ENCODE data around the gene TEDC1.
A peak's percentile ranks its signal among the peaks of the same experiment; 100 is the strongest.

The TEDC1 gene

GRCh38 chr14:105497671-105498429 is 6.8 kb downstream of the TEDC1 start:
- DNase-seq: no peak

DNA sequence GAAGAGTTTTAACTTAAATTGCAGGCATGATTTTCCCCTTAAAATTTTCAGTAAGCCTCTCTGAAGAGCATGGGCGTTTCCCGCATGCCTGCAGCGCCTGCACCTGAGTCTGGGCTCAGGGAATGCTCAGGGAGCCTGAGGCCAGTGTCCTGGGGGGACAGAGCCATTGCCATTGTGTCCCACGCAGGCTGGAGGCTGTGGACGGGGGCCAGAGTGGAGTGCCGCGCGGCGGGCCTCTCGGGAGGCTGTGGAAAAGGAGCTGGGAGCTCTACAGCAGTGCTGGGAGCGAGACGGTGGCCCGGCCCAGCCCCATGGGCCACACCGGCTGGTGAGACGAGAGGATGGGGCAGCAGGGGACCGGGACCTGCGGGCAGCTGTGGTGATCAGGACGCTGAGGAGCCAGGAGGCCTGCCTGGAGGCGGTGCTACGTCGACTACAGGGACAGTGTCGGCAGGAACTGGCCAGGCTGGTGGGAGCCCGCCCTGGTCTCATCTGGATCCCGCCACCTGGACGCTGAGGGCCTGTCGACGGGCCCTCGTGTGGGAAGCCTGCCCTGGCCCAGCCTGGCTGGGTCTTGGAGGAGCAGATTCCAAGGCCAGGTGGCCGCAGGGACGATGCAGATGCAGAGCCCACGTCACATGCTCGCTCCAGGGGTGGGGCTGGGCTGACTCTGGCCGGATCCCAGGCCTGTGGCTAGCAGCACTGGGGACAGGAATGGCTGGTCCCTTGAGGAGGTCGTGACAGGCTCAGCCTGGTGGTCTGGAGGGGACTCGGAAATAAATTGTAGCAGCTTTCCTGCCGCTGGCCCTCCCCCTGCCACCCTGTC is 7.6 kb downstream of the TEDC1 start:
- no peak for DNase-seq

DNA sequence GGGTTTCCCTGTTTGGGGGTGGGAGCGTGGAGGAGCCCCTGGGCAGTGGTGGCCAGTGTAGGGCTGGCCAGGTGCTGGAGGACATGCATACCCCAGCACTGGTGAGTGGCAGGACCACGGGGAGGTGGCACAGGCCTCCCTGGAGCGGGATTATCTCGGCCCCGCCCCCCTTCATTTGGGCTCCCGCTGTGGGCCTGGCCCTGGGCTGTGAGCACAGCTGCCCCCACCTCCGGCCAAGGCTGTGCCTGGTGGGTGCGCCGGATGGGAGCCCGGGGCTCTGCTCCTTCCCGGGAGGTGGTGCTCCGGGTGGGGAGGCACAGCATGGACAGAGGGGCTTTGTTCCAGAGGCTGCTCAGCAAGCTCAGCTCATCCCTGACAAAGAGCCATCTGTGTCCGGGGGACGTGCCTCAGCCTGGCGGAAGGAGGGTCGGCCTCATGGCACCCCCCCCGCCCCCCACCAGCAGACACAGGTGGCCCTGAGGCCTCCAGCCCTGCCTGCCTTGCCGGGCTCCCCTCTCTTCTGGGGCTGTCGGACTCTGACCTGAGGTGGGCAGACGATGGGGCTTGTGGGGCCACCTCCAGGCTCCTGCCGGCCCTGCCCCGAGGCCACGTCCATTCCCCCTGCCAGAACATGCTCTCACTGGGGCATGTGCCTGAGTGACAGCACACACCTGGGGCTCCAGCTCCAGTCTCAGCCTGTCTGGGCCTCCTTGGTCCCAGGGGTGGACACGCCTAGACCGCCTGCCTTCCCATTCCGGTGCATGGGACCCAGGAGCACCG is 8.4 kb downstream of the TEDC1 start:
- no peak for DNase-seq

- DNase-seq: no peak
Observed at GRCh38 chr14:105500036-105500725, 9.1 kb downstream of the TEDC1 start.

GRCh38 chr14:105500726-105501101 is 9.7 kb downstream of the TEDC1 start:
- no peak for DNase-seq

- DNase-seq: no peak
Observed at GRCh38 chr14:105501504-105502291, 10.7 kb downstream of the TEDC1 start.

DNA sequence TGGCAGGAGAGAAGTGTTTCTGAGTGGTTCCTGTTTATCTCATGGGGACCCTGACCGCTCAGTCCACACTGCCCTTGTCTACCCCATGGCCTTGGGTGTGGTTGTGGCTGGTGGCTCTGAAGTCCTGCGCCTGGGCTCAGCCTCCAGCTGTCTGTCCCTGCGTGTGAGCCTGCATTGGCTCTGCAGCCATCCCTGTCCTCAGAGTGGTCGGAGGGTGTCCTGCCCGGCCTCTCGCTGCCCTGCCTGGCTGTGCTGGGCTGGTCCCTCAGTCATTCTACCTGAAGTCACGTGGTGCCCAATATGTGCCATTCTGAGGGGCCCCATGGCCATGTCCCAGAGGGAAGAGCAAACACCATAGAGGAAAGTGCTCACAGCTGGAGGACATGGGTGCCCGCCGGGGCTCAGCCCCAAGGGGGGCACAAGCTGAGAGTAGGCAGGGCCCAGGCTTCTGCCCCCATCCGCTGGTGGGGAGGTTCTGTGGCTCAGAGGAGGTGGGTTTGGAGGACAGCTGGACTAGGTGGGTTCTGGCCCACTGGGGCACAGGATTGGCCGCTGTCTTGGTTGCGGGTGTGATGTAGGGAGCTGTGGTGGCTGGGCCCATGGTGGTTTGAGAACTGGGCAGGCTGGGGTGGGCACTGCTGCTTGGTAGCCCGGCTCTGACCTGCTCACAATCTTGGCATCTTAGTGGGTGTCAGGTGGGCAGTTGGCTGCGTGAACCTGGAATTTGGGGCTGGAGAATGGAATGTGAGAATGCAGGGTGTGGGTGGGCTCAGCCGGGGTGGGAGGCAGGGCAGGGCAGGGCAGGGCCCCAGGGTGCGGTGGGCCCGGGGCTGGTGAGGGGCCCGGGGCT is 11.6 kb downstream of the TEDC1 start:
- DNase-seq: no peak

DNA sequence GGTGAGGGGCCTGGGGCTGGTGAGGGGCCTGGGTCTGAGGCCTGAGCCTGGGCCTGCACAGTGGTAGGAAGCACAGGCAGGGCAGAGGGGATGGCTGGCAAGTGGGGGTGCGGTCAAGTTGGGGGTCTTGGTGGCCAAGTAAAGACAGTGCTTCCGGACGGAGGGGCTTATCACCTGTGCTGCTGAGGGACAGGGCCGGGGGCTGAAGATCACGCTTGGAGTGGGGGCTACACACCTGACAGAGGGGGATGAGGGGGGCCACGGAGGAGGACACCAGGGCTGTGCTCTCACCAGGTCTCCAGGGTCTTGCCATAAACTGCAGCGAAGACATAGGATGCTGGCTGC is 12.2 kb downstream of the TEDC1 start:
- no peak for DNase-seq

DNA sequence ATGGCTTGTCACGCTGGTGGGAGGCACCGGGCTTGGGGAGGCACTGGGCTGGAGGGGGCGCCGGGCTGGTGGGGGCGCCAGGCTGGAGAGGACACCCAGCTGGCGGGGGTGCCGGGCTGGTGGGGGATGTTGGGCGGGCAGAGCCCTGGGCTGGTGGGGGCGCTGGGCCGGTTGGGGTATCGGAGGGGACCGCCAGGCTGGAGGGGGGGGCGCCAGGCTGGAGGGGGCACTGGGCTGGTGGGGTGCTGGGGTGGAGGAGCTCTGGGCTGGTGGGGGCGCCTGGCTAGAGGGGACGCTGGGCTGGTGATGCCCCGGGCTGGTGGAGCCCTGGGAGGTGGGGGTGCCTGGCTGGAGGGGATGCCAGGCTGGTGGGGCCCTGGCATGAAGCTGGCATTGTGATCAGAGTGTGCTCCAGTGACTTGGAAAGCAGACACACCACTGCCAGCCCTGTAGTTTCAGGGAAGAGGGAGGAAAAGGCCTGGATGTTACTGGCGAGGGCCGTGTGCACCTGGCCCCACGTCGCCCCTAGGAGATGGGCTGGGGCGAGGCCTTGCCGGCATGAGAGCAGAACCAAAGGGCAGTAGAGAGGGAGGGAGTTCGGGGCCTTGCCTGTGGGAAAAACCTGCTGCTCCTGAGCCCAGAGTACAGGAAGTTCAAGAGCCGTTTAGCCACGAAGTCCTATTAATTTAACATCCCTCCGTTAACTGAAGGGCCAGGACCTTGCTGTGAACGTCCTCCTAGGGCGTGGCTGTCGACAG is 13.1 kb downstream of the TEDC1 start:
- DNase-seq: no peak

DNA sequence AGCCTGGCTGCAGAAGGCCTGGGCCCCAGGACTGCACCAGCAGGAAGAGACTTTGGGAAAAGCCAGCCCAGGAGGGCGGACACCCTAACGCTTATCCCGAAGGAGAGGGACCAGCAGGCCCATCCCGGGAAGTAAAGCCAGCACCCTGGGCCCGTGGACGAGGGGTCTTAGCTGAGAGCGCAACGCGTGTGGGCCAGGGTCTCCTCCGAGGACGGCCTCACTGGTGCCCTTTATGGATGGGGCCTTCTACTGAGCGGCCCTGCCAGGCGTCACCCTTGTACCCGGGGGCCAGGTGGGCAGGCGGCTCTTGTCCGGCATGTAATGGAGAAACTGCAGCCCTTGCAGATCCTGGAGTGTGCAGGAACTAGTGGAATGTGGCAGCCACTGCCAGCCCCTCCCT is 14.1 kb downstream of the TEDC1 start:
- DNase-seq: no peak

GRCh38 chr14:105507247-105507646 is 16.2 kb downstream of the TEDC1 start:
- no peak for DNase-seq

GRCh38 chr14:105508069-105508468 is 17.0 kb downstream of the TEDC1 start:
- DNase-seq: no peak

DNA sequence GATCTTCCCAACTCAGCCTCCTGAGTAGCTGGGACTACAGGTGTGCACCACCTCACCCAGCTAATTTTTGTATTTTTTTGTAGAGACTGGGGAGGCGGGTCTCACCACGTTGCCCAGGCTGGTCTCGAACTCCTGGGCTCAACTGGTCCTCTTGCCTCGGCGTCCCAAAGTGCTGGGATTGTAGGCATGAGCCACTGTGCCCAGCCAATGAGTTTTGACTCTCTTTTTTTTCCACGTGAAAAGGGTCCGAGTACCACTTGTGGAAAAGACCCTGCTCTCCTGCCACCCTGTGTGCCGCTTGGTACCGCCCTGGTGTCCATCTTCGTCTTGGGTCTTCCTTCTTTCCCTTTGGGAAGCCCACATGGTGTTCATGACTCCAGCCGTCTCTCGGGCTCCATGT is 17.6 kb downstream of the TEDC1 start:
- DNase-seq: no peak

GRCh38 chr14:105517096-105517495 is 26.1 kb downstream of the TEDC1 start:
- no peak for DNase-seq

DNA sequence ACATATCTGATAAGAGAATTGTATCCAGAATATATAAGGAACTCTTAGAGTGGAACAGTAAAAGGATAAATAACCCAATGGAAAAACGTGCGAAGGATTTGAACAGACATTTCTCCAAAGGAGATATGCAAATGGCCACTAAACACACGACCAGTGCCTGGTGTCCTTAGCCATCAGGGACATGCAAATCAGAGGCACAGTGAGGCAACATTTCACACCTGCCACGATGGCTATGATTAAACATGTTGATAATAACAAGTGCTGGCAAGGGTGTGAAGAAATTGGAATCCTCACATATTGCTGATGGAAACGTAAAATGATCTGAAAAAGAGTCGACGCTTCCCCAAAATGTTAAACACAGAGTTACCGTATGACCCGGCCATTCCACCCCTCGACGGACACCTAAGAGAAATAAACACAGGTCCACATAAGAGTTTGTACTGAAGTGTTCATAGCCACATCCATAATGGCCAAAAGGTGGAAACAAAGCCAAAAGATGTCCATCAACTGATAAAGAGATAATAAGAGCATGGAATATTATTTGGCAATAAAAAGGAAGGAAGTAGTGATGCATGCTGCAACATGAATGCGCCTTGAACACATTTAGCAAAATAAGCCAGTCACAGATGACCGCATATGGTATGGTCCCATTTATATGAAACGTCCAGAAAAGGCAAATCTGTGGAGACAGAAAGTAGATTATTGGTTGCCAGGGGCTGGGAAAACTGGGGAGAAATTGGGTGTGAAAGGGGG is 29.1 kb downstream of the TEDC1 start:
- no peak for DNase-seq

DNA sequence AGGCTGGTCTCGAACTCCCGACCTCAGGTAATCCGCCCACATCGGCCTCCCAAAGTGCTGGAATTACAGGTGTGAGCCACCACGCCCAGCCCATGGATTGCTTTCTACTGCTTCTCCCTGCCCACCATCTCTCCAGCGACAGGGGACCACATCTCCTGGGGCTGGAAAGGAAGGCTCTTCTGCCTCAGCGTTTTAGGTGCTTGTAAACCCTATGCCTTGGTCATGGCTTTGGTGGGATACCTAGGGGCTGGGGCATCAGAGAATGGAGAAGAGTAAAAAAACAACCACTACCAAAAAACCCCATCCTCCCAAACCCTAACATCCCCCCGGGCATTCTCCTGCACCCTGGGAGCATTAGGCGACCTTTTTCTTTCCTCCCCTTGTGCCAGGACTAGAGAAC is 34.3 kb downstream of the TEDC1 start:
- DNase-seq: no peak

GRCh38 chr14:105525861-105526775 is 35.1 kb downstream of the TEDC1 start, which contains the start of gene TMEM121:
TSS of gene TMEM121 (plus strand) at chr14:105526583. CDS start at chr14:105528835, 2,252 bp downstream.
- peak in 1 of 3 donors; percentile 37 for DNase-seq

GRCh38 chr14:105526776-105527380 is 35.8 kb downstream of the TEDC1 start:
- DNase-seq: no peak
